Calu3 (cell line): ENCODE measurements around the gene GRP. TPM values are rescaled to one million over a fixed set of nuclear protein-coding genes. Genes with fewer than 3 reads are reported as not detected.
"Not testable (repeated sequence)": the region's sequence is repeated elsewhere in the genome, so short reads cannot be mapped to it uniquely, and the experiment has no call there.

Experiments
- BruUV-seq: library from RNA; stranded (reverse); fragments of 400-500 nt; replicated peaks from 2 replicates; lab custom pipeline; 2021; lab: Mats Ljungman, UMichigan
- CTCF ChIA-PET: fragments of 300-600 bp; sonication (Branson Sonifier 250); formaldehyde crosslinking; loops from one replicate; lab custom pipeline; 2022; ENCODE audit warnings: antibody characterized with exemption; lab: Charles Lee
- DNase-seq: peaks from one replicate; pipeline ENCODE4 v3.0.0; 2022
- H3K27ac Mint-ChIP-seq: one replicate; pipeline ENCODE4 v1.8.0; 2022; ENCODE audit warnings: mixed read lengths; ENCODE audit not compliant: unreplicated experiment
- H3K27me3 Mint-ChIP-seq: one replicate; pipeline ENCODE4 v1.8.0; 2022; ENCODE audit warnings: mixed read lengths; ENCODE audit not compliant: unreplicated experiment
- H3K36me3 Mint-ChIP-seq: one replicate; pipeline ENCODE4 v1.8.0; 2022; ENCODE audit warnings: mild to moderate bottlenecking, moderate library complexity, mixed read lengths; ENCODE audit not compliant: insufficient read depth, unreplicated experiment
- H3K4me1 Mint-ChIP-seq: one replicate; pipeline ENCODE4 v1.8.0; 2022; ENCODE audit warnings: mild to moderate bottlenecking, low read depth, mixed read lengths; ENCODE audit not compliant: unreplicated experiment
- H3K4me3 Mint-ChIP-seq: one replicate; pipeline ENCODE4 v1.8.0; 2022; ENCODE audit warnings: mild to moderate bottlenecking, low read depth, moderate library complexity, mixed read lengths; ENCODE audit not compliant: unreplicated experiment
- H3K9me3 Mint-ChIP-seq: one replicate; pipeline ENCODE4 v1.8.0; 2022; ENCODE audit warnings: low read depth, mixed read lengths; ENCODE audit not compliant: unreplicated experiment
- intact Hi-C: fragments of 100-400 bp; cut with micrococcal nuclease; formaldehyde crosslinking; loops from one replicate; pipeline ENCODE4 v1.10.0; 2022; ENCODE audit not compliant: unreplicated experiment
- total RNA-seq: library from RNA; stranded (reverse); gene quantifications from 2 replicates; pipeline ENCODE4 v1.2.3, GENCODE V29; 2022
- TF ChIP-seq, protein P1 (sequence below): fragments of 200-600 bp; IDR thresholded peaks from one replicate; pipeline ENCODE4 v1.8.0; 2022; ENCODE audit warnings: antibody characterized with exemption; ENCODE audit not compliant: unreplicated experiment

The GRP gene
- total RNA-seq, 1 experiment from 2014 or later: not detected

GRCh38 chr18:59239642-59240041, 19.7 kb downstream of the GRP start:
- Mint-ChIP-seq H3K27me3 (peaks cover 59% of the 10 kb centered on the region), H3K9me3 (no peaks in the 10 kb centered on the region), H3K27ac (no peak overlapping the region), H3K36me3 (no peaks in the 10 kb centered on the region), H3K4me3 (no peak overlapping the region), H3K4me1 (no peaks in the 10 kb centered on the region)
- DNase-seq: no peak
- CTCF ChIA-PET: no interaction called here
- TF ChIP-seq, protein P1, sequence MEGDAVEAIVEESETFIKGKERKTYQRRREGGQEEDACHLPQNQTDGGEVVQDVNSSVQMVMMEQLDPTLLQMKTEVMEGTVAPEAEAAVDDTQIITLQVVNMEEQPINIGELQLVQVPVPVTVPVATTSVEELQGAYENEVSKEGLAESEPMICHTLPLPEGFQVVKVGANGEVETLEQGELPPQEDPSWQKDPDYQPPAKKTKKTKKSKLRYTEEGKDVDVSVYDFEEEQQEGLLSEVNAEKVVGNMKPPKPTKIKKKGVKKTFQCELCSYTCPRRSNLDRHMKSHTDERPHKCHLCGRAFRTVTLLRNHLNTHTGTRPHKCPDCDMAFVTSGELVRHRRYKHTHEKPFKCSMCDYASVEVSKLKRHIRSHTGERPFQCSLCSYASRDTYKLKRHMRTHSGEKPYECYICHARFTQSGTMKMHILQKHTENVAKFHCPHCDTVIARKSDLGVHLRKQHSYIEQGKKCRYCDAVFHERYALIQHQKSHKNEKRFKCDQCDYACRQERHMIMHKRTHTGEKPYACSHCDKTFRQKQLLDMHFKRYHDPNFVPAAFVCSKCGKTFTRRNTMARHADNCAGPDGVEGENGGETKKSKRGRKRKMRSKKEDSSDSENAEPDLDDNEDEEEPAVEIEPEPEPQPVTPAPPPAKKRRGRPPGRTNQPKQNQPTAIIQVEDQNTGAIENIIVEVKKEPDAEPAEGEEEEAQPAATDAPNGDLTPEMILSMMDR: no peak
- BruUV-seq: no TSS peak
- intact Hi-C loops: no loop called here

DNA sequence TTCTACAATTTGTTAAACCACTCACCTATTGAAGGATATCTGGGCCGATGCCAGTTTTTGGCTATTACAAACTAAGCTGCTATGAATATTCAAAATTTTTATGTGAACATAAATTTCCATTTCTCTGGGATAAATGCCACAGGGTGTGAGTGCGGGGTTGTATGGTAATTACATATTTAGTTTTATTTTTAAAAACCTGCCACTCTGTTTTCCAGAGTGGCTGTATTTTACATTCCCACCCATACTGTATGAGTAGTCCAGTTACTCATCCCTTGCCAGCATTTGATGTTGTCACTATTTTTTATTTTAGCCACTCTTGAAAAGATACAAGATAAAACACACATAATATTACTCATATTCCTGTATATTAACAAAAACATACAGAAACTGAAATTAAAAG, 22.9 kb downstream of the GRP start:
- Mint-ChIP-seq H3K27ac (no peak overlapping the region), H3K9me3 (no peaks in the 10 kb centered on the region), H3K27me3 (peaks cover 71% of the 10 kb centered on the region), H3K4me1 (no peaks in the 10 kb centered on the region), H3K36me3 (no peaks in the 10 kb centered on the region), H3K4me3 (no peak overlapping the region)
- DNase-seq: no peak
- no TSS peak for BruUV-seq
- intact Hi-C loops: no loop called here
- CTCF ChIA-PET: no interaction called here
- TF ChIP-seq, protein P1: no peak

DNA sequence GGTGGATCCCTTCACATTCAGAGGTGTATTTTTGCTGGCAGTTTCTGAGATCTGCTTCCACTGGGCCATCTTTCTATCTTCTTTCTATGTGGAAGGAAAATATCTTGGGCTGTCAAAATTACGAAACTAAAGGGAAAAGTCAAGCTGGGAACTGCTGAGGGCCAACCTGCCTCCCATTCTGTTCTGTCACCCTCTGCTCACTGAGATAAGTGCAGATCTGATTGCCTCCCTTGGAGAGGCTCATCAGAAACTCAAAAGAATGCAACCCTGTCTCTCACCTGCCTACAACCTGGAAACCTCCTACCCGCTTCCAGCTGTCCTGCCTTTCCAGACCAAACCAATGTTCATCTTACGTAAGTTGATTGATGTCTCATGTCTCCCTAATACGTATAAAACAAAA, 26.8 kb downstream of the GRP start:
- CTCF ChIA-PET: no interaction called here
- no peaks in the 10 kb centered on the region for H3K9me3 Mint-ChIP-seq
- intact Hi-C loops: no loop called here
- DNase-seq: no peak
- H3K36me3 Mint-ChIP-seq: no peaks in the 10 kb centered on the region
- TF ChIP-seq, protein P1: no peak
- no peak overlapping the region for H3K4me3 Mint-ChIP-seq
- BruUV-seq: no TSS peak
- peaks cover 17% of the 10 kb centered on the region for H3K4me1 Mint-ChIP-seq
- H3K27ac Mint-ChIP-seq: no peak overlapping the region
- H3K27me3 Mint-ChIP-seq: peaks cover 71% of the 10 kb centered on the region

DNA sequence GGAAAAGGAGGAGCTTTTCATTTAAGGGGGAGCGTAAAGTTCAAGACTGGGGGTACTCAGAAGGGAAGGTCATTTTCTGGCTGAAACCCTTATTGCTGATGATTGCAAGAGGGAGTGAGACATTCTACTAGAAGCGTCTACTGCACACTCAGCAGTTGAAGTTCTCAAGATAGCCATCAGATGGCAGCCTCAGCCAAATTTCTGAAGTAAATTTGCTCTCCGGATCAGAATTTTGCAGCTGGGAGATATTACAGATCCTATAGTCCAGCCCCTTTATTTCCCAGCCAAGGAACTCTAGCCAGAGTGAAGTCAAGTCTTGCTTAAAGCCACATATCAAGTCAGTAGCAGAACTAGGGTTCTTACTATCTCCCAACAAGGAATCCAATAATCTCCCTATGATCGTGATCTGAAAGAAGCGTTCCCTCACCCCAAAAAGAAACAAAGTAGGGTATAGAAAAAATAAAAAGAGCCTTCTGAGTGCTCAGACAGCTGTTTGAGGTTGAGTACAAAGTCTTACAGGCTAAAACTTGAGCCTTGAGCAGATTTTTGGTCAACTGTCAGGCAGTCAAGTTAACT, 29.3 kb downstream of the GRP start:
- Mint-ChIP-seq H3K9me3 (no peaks in the 10 kb centered on the region), H3K4me3 (no peak overlapping the region), H3K27ac (no peak overlapping the region)

GRCh38 chr18:59255491-59255890, 35.5 kb downstream of the GRP start:
- H3K9me3 Mint-ChIP-seq, CTCF ChIA-PET, H3K4me1 Mint-ChIP-seq, BruUV-seq, H3K36me3 Mint-ChIP-seq, DNase-seq, H3K27ac Mint-ChIP-seq, intact Hi-C loops, H3K4me3 Mint-ChIP-seq: not testable (repeated sequence)
- H3K27me3 Mint-ChIP-seq: peaks cover 82% of the 10 kb centered on the region

More for the DNA sequence above, 29.3 kb downstream of the GRP start:
- no TSS peak for BruUV-seq
- DNase-seq: peak; percentile 70
- intact Hi-C loops: loop anchor here (1.0 to 2.0 kb wide), 2 partner anchors 59 to 154 kb away; no protein-coding TSS in a partner anchor
- TF ChIP-seq, protein P1: peak; percentile 74
- Mint-ChIP-seq H3K27me3 (peaks cover 94% of the 10 kb centered on the region), H3K4me1 (peaks cover 17% of the 10 kb centered on the region), H3K36me3 (no peaks in the 10 kb centered on the region)
- CTCF ChIA-PET: interaction anchor here (1.0 to 4.2 kb wide), 8 partner anchors 11 to 481 kb away, joined by 3 to 71 read pairs (median 4); no protein-coding TSS in a partner anchor

- CTCF ChIA-PET, BruUV-seq, H3K36me3 Mint-ChIP-seq, H3K4me1 Mint-ChIP-seq, intact Hi-C loops, H3K4me3 Mint-ChIP-seq, H3K27ac Mint-ChIP-seq, DNase-seq, H3K9me3 Mint-ChIP-seq: not testable (repeated sequence)
- H3K27me3 Mint-ChIP-seq: peaks cover 91% of the 10 kb centered on the region
Observed at GRCh38 chr18:59261842-59262241, 41.9 kb downstream of the GRP start.

DNA sequence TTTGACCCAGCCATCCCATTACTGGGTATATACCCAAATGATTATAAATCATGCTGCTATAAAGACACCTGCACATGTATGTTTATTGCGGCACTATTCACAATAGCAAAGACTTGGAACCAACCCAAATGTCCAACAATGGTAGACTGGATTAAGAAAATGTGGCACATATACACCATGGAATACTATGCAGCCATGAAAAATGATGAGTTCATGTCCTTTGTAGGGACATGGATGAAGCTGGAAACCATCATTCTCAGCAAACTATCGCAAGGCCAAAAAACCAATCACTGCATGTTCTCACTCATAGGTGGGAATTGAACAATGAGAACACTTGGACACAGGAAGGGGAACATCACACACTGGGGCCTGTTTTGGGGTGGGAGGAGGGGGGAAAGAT, 42.3 kb downstream of the GRP start:
- H3K4me1 Mint-ChIP-seq, H3K4me3 Mint-ChIP-seq, H3K9me3 Mint-ChIP-seq, H3K27ac Mint-ChIP-seq, CTCF ChIA-PET, H3K36me3 Mint-ChIP-seq, DNase-seq, intact Hi-C loops, BruUV-seq: not testable (repeated sequence)
- peaks cover 91% of the 10 kb centered on the region for H3K27me3 Mint-ChIP-seq
